ENCODE measurements around the gene TGM1.
"Not testable (repeated sequence)": the region's sequence is repeated elsewhere in the genome, so short reads cannot be mapped to it uniquely, and the experiment has no call there.

TGM1 gene

DNA sequence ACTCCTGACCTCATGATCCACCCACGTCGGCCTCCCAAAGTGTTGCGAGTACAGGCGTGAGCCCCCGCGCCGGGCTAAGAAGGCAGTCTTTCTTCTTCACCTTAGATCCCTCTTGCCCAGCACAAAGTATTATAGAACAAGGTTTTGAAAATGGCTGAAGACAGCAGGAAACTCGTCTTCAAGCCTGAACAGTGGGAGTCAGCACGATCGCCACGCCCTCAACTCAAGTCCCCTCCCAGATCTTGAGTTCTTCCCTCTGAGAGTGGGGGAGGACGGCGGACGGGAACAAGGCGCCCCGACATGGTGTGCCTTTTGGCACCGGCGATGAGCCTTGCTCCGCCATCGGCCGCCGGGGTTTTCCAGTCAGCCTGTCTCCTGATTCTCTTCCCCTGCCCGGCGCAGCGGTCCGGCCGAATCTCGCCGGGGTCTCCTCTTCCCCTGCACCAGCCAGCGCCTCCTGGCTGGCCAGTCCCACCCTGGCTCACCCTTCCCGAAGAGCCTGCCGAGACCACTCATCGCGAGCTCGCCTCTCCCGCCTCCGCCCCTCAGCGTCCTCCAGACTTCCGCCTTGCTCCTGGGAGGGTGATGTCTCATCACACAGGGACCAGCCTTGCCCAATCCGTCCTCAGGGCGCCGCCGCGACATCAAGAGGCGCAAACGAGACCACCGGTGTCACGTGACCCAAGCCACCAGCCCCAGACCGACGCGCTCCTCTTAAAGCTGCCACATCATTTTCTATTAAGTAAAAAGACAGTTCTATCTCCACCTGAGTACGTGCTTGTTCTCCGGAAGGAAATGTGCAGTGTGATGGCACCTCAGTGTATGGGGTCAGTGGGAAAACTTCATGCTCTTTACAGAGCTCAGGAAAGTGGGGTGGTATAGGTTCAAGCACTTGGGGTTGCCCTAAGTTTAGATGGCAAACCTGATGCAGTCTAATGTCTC is 49.8 kb downstream of the TGM1 start, which contains the start of gene CHMP4A:
CHMP4A (minus strand) TSS at position 565 of the 942 bp plus-strand sequence; CDS start at position 516, 49 bp downstream.
- peaks cover 3% of the 10 kb centered on the region for H3K4me1 ChIP-seq (ENCODE audit: control insufficient read depth, insufficient read depth, low read length, poor library complexity, severe bottlenecking)
- H3K4me3 ChIP-seq (ENCODE audit: extremely low read depth, insufficient read depth, low read length, poor library complexity, severe bottlenecking), result peak within 1 kb of the TSS; percentile 66
- peaks cover 43% of the 10 kb centered on the region for H3K36me3 ChIP-seq (ENCODE audit: control insufficient read depth, insufficient read depth, low read length)
- no peaks in the 10 kb centered on the region for H3K9me3 ChIP-seq (ENCODE audit: control insufficient read depth, low read length)
- 0 to 1% methylated on average over 32 to 33 of the region's 53 CpGs for WGBS, 2 experiments (ENCODE audit: insufficient coverage in 2 of 2)
- peak within 1 kb of the TSS; percentile 96 for H3K27ac ChIP-seq (ENCODE audit: low read depth, low read length, severe bottlenecking)

DNA sequence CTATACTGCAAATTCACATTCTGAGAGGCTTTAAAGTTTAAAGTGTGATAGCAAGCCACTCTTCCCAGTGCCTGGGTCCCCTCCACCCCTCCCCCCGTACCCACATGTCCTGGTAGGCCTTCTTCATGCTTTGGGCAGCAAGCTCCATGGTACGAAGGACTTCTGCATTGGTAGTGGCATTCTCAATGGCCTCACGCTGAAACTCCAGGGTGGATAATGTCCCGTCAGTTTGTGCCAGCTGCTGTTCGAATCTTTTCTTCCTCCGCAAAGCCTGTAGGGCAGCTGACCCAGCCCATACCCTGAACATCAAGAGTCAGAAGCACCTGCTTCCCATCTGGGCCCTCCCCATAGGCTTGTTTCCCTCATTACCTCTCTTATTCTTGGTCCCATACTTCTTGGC is 51.7 kb downstream of the TGM1 start:
- Histone ChIP-seq H3K36me3 (ENCODE audit: control insufficient read depth, insufficient read depth, low read length) (peaks cover 57% of the 10 kb centered on the region), H3K9me3 (ENCODE audit: control insufficient read depth, low read length) (no peaks in the 10 kb centered on the region), H3K27ac (ENCODE audit: low read depth, low read length, severe bottlenecking) (no peak overlapping the region), H3K4me3 (ENCODE audit: extremely low read depth, insufficient read depth, low read length, poor library complexity, severe bottlenecking) (no peak overlapping the region), H3K4me1 (ENCODE audit: control insufficient read depth, insufficient read depth, low read length, poor library complexity, severe bottlenecking) (peaks cover 3% of the 10 kb centered on the region)
- 96 to 97% methylated on average over 5 to 6 of the region's 6 CpGs for WGBS, 2 experiments (ENCODE audit: insufficient coverage in 2 of 2)

- no peak overlapping the region for H3K4me3 ChIP-seq (ENCODE audit: extremely low read depth, insufficient read depth, low read length, poor library complexity, severe bottlenecking)
- WGBS, 2 experiments (ENCODE audit: insufficient coverage in 2 of 2), result 94 to 100% methylated on average over 1 to 2 of the region's 2 CpGs
- H3K36me3 ChIP-seq (ENCODE audit: control insufficient read depth, insufficient read depth, low read length), result peaks cover 81% of the 10 kb centered on the region
- H3K27ac ChIP-seq (ENCODE audit: low read depth, low read length, severe bottlenecking), result no peak overlapping the region
- no peaks in the 10 kb centered on the region for H3K9me3 ChIP-seq (ENCODE audit: control insufficient read depth, low read length)
- no peaks in the 10 kb centered on the region for H3K4me1 ChIP-seq (ENCODE audit: control insufficient read depth, insufficient read depth, low read length, poor library complexity, severe bottlenecking)
These were observed 55.4 kb downstream of the TGM1 start for GRCh38 chr14:24207625-24208024.

GRCh38 chr14:24207104-24207551 is 55.8 kb downstream of the TGM1 start:
- peaks cover 83% of the 10 kb centered on the region for H3K36me3 ChIP-seq (ENCODE audit: control insufficient read depth, insufficient read depth, low read length)

DNA sequence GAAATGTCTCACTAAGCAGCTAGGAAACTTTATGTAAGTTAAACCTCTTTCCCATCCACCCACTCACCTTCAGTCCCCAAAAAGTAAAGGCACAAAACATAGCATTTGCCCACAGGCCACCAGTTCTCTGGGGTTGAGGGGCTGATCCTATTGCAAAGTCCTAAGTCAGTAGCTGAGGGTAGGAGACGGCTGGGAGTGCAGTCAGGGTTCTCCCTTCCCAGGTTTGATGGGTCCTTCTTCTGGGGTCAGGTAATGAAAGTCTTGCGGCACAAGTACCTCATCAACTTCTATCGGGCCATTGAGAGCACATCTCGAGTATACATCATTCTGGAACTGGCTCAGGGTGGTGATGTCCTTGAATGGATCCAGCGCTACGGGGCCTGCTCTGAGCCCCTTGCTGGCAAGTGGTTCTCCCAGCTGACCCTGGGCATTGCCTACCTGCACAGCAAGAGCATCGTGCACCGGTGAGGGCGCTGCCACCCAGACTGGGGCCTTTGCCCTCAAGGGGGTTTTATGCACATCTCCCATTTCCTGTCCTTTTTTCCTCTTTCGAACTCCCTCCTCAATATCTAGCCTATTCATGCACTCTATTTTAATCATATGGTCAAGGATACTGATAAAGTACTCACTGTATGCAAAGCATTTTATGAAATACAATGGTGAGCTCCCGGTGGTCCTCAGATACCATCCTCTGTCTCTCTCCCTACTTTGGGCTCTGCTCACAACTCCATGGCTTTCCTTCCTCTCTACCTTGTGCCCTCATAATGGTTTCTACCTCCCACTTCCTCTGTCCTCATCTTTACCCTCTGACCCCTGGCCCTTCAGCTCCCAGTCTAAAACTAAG is 56.5 kb downstream of the TGM1 start:
- peaks cover 2% of the 10 kb centered on the region for H3K9me3 ChIP-seq (ENCODE audit: control insufficient read depth, low read length)
- no peak overlapping the region for H3K4me3 ChIP-seq (ENCODE audit: extremely low read depth, insufficient read depth, low read length, poor library complexity, severe bottlenecking)
- H3K36me3 ChIP-seq (ENCODE audit: control insufficient read depth, insufficient read depth, low read length), result peaks cover 84% of the 10 kb centered on the region
- WGBS, 2 experiments (ENCODE audit: insufficient coverage in 2 of 2), result 90 to 97% methylated on average over 9 to 10 of the region's 11 CpGs
- no peak overlapping the region for H3K27ac ChIP-seq (ENCODE audit: low read depth, low read length, severe bottlenecking)
- no peaks in the 10 kb centered on the region for H3K4me1 ChIP-seq (ENCODE audit: control insufficient read depth, insufficient read depth, low read length, poor library complexity, severe bottlenecking)

More at GRCh38 chr14:24207104-24207551, 55.8 kb downstream of the TGM1 start:
- no peaks in the 10 kb centered on the region for H3K4me1 ChIP-seq (ENCODE audit: control insufficient read depth, insufficient read depth, low read length, poor library complexity, severe bottlenecking)
- no peak overlapping the region for H3K27ac ChIP-seq (ENCODE audit: low read depth, low read length, severe bottlenecking)
- no peaks in the 10 kb centered on the region for H3K9me3 ChIP-seq (ENCODE audit: control insufficient read depth, low read length)
- 96 to 100% methylated on average over 5 of the region's 5 CpGs for WGBS, 2 experiments (ENCODE audit: insufficient coverage in 2 of 2)
- H3K4me3 ChIP-seq (ENCODE audit: extremely low read depth, insufficient read depth, low read length, poor library complexity, severe bottlenecking), result no peak overlapping the region

DNA sequence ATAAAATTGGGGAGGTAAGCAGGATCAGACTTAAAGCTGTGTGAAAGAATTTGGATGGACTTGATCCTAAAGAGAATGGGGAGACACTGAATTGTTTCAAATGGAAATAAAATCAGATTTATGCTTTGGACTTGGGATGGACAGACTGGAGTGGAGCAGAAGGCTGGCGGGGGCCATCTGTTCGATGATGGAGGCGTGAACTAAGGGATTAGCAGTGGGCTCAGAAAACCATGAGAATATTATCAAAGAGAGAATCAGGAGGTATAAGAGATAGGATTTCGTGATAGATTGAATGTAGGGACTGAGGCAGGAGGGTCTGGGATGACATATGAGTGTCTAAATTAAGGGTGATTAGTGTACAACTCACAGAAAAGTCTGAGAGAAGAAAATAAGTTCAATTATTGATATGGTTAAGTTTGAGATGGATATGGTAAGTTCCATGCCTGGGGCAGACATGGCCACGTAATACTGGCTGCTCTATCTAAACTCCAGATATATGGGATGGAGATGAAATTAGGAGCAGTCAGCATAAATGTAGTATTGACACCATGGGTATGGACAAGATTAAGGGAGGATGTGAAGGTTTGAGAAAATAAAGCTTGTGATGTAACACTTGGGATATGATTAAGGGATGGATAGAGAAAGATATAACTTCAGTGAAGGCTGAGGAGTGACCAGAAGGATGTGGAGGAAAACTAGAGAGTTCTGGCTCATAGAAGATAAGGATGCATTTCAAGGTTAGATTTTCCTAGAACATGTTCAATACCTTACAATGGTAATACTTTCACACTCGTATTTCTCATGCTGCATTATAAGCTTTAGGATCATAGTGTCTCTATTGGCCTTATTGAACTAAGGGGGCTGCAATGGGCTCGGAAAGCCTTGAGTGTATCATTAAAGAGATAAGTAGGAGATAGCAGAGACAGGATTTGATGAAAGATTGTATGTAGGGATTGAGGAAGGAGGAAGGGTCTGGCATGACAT is 58.5 kb downstream of the TGM1 start:
- Histone ChIP-seq H3K36me3 (ENCODE audit: control insufficient read depth, insufficient read depth, low read length) (peaks cover 77% of the 10 kb centered on the region), H3K27ac (ENCODE audit: low read depth, low read length, severe bottlenecking) (no peak overlapping the region), H3K4me3 (ENCODE audit: extremely low read depth, insufficient read depth, low read length, poor library complexity, severe bottlenecking) (no peak overlapping the region), H3K9me3 (ENCODE audit: control insufficient read depth, low read length) (peaks cover 6% of the 10 kb centered on the region), H3K4me1 (ENCODE audit: control insufficient read depth, insufficient read depth, low read length, poor library complexity, severe bottlenecking) (no peaks in the 10 kb centered on the region)
- WGBS, 2 experiments (ENCODE audit: insufficient coverage in 2 of 2), result 94 to 98% methylated on average over 5 to 6 of the region's 7 CpGs

DNA sequence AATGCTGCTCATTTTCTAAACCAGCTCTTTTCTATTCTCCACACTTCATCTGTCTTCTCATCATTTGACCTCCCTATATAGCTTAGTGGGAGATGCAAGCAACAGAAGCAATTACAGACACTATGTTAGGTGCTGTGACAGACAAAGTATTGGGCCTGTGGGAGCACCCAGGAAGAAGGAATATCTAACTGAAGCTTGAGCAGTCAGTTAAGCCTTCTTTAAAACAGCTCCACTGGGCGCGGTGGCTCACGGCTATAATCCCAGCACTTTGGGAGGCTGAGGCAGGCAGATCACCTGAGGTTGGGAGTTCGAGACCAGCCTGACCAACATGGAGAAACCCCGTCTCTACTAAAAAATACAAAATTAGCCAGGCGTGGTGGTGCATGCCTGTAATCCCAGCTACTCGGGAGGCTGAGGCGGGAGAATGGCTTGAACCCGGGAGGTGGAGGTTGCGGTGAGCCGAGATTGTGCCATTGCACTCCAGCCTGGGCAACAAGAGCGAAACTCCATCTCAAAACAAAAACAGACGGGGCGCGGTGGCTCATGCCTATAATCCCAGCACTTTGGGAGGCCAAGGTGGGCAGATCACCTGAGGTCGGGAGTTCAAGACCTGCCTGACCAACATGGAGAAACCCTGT is 59.6 kb downstream of the TGM1 start:
- not testable (repeated sequence) for H3K9me3 ChIP-seq (ENCODE audit: control insufficient read depth, low read length); H3K4me1 ChIP-seq (ENCODE audit: control insufficient read depth, insufficient read depth, low read length, poor library complexity, severe bottlenecking); H3K4me3 ChIP-seq (ENCODE audit: extremely low read depth, insufficient read depth, low read length, poor library complexity, severe bottlenecking); H3K27ac ChIP-seq (ENCODE audit: low read depth, low read length, severe bottlenecking)
- WGBS, 2 experiments (ENCODE audit: insufficient coverage in 2 of 2), result 89 to 99% methylated on average over 11 of the region's 16 CpGs
- peaks cover 76% of the 10 kb centered on the region for H3K36me3 ChIP-seq (ENCODE audit: control insufficient read depth, insufficient read depth, low read length)

- WGBS, 2 experiments (ENCODE audit: insufficient coverage in 2 of 2), result 62 to 72% methylated on average over 8 of the region's 8 CpGs
These were observed 60.4 kb downstream of the TGM1 start for GRCh38 chr14:24202538-24202937.

More at GRCh38 chr14:24202538-24202937, 60.4 kb downstream of the TGM1 start:
- H3K27ac ChIP-seq (ENCODE audit: low read depth, low read length, severe bottlenecking); H3K9me3 ChIP-seq (ENCODE audit: control insufficient read depth, low read length); H3K4me1 ChIP-seq (ENCODE audit: control insufficient read depth, insufficient read depth, low read length, poor library complexity, severe bottlenecking); H3K4me3 ChIP-seq (ENCODE audit: extremely low read depth, insufficient read depth, low read length, poor library complexity, severe bottlenecking): not testable (repeated sequence)
- peaks cover 68% of the 10 kb centered on the region for H3K36me3 ChIP-seq (ENCODE audit: control insufficient read depth, insufficient read depth, low read length)
